A549 treated with CORT108297 at 1 μM for 4 hours (cell line): ENCODE measurements around the gene RGS6. TPM values are rescaled to one million over a fixed set of nuclear protein-coding genes. Genes with fewer than 3 reads are reported as not detected.

Source experiments
- total RNA-seq: library from RNA; stranded (reverse); fragments of 200-300 nt; extraction: Qiagen RNA extraction; gene quantifications from 5 replicates; pipeline ENCODE4 v1.2.3, GENCODE V29; 2022

RGS6 gene
- not detected in 5 replicates for total RNA-seq

GRCh38 chr14:71932229-71932981, at the start of gene RGS6:
RGS6 (plus strand) TSS chr14:71932429.

